HepG2 (cell line): ENCODE measurements around the gene ACP1. TPM values are rescaled to one million over a fixed set of nuclear protein-coding genes. Genes with fewer than 3 reads are reported as not detected.

Experiments used
- ATAC-seq: fragments of 200-7000 bp; cut with Tn5 transposase; 3 replicates; pipeline ENCODE4 v1.9.1; 2020; ENCODE audit warnings: mild to moderate bottlenecking, moderate library complexity
- BruUV-seq: library from RNA; stranded (reverse); fragments of 400-500 nt; replicated peaks from 2 replicates; lab custom pipeline; 2021; lab: Mats Ljungman, UMichigan
- CTCF ChIA-PET: fragments of 300-600 bp; formaldehyde crosslinking; extraction: SDS; loops from one replicate; lab custom pipeline; 2021; ENCODE audit warnings: low total read pairs, inconsistent platforms, low intra/inter-chr PET ratio; lab: Yijun Ruan, JAX
- POLR2A ChIA-PET: fragments of 350-600 bp; sonication (Branson Sonifier 250); formaldehyde crosslinking; loops from one replicate; lab custom pipeline; 2020; ENCODE audit warnings: antibody characterized with exemption, inconsistent platforms; lab: Yijun Ruan, JAX
- DNase-seq: peaks from one replicate; pipeline ENCODE4 v3.0.0-alpha.2; 2015; ENCODE audit warnings: low spot score
- FAIRE-seq: peaks from 3 replicates; lab custom pipeline; 2011; peaks lifted over from hg19 to GRCh38; lab: Jason Lieb, UNC
- H2AFZ ChIP-seq: one replicate; pipeline ENCODE4 v1.6.1; 2011; ENCODE audit warnings: low read length, inconsistent platforms
- H3K27ac ChIP-seq: fragments of 300-600 bp; 3 replicates; pipeline ENCODE4 v1.8.0; 2011; ENCODE audit warnings: mixed run types, mild to moderate bottlenecking, mixed read lengths, low read length, inconsistent platforms; ENCODE audit not compliant: insufficient read depth; ENCODE audit errors: extremely low read length
- H3K27me3 ChIP-seq, 2 experiments: fragments of 200-600 bp in 1 of 2; 2 replicates in 1 of 2; 3 replicates in 1 of 2; pipeline versions ENCODE4 v1.6.0 to v1.8.0; 2011; ENCODE audit warnings: low read length in 2 of 2, mild to moderate bottlenecking in 2 of 2, moderate library complexity in 2 of 2, inconsistent platforms in 1 of 2; ENCODE audit not compliant: insufficient read depth in 2 of 2, control insufficient read depth in 1 of 2
- H3K36me3 ChIP-seq, 2 experiments: fragments of 200-600 bp in 1 of 2; replicated peaks in 1 of 2; 2 replicates in 1 of 2; 3 replicates in 1 of 2; pipeline versions ENCODE4 v1.5.1 to v1.8.0; 2011; ENCODE audit warnings: low read length in 2 of 2, inconsistent platforms in 1 of 2; ENCODE audit not compliant: insufficient read depth in 2 of 2, control insufficient read depth in 1 of 2
- H3K4me1 ChIP-seq: 2 replicates; pipeline ENCODE4 v1.5.1; 2012; ENCODE audit warnings: low read length, inconsistent platforms; ENCODE audit not compliant: insufficient read depth
- H3K4me2 ChIP-seq: 2 replicates; pipeline ENCODE4 v1.6.0; 2011; ENCODE audit warnings: low read depth, low read length, inconsistent platforms
- H3K4me3 ChIP-seq, 3 experiments: fragments of 200-600 bp in 1 of 3; sonication (generic), shearing (Covaris generic) in 1 of 3; replicated peaks in 1 of 3; 2 replicates each; pipeline ENCODE4 v1.5.1; 2011 to 2016; ENCODE audit warnings: low read length in 3 of 3, inconsistent platforms in 2 of 3, low read depth in 2 of 3, mild to moderate bottlenecking in 2 of 3, control low read depth in 1 of 3, mixed read lengths in 1 of 3; ENCODE audit not compliant: insufficient read depth in 1 of 3
- H3K79me2 ChIP-seq: one replicate; pipeline ENCODE4 v1.6.1; 2011; ENCODE audit warnings: low read length, inconsistent platforms; ENCODE audit not compliant: insufficient read depth
- H3K9ac ChIP-seq: 2 replicates; pipeline ENCODE4 v1.6.0; 2011; ENCODE audit warnings: mild to moderate bottlenecking, low read depth, low read length, inconsistent platforms; ENCODE audit not compliant: insufficient read depth
- H3K9me3 ChIP-seq: 2 replicates; pipeline ENCODE4 v1.5.1; 2012; ENCODE audit warnings: mild to moderate bottlenecking, low read length
- H4K20me1 ChIP-seq: 2 replicates; pipeline ENCODE4 v1.6.0; 2011; ENCODE audit warnings: inconsistent platforms, mild to moderate bottlenecking, low read length, moderate library complexity; ENCODE audit not compliant: insufficient read depth
- AGO1 ChIP-seq: fragments of 200-400 bp; formaldehyde crosslinking; IDR thresholded peaks from 2 replicates; pipeline ENCODE4 v1.6.1; 2017; ENCODE audit warnings: mild to moderate bottlenecking, low read depth, low read length, moderate library complexity; ENCODE audit not compliant: poor library complexity, severe bottlenecking
- CTCF ChIP-seq: sonication (generic); formaldehyde crosslinking; IDR thresholded peaks from 2 replicates; pipeline ENCODE4 v1.5.0; 2020; ENCODE audit warnings: mild to moderate bottlenecking, missing genetic modification reagents, moderate library complexity
- EHMT2 ChIP-seq: fragments of 200-600 bp; sonication (generic); IDR thresholded peaks from 2 replicates; pipeline ENCODE4 v1.7.0; 2017; ENCODE audit warnings: antibody characterized with exemption, low read depth, low read length, borderline replicate concordance
- MAFF ChIP-seq: IDR thresholded peaks from 2 replicates; pipeline ENCODE4 v1.6.1; 2011; ENCODE audit warnings: low read depth, low read length, improper control_type of control experiment
- MAFK ChIP-seq, 2 experiments: IDR thresholded peaks in 1 of 2; conservative IDR thresholded peaks in 1 of 2; 2 replicates each; pipeline ENCODE4 v1.6.1; 2011; ENCODE audit warnings: improper control_type of control experiment in 2 of 2, low read length in 2 of 2
- MTF1 ChIP-seq: sonication (generic); formaldehyde crosslinking; IDR thresholded peaks from 2 replicates; pipeline ENCODE4 v1.5.0; 2020; ENCODE audit warnings: missing genetic modification reagents
- NR2F6 ChIP-seq, 2 experiments: IDR thresholded peaks; 2 replicates each; pipeline ENCODE4 v1.6.1; 2016; ENCODE audit warnings: antibody characterized with exemption in 1 of 2, mild to moderate bottlenecking in 1 of 2
- SRSF4 ChIP-seq: fragments of 200-400 bp; formaldehyde crosslinking; IDR thresholded peaks from one replicate; pipeline ENCODE4 v1.6.1; 2018; ENCODE audit warnings: mild to moderate bottlenecking, low read depth, low read length, moderate library complexity; ENCODE audit not compliant: poor library complexity, severe bottlenecking
- TEAD3 ChIP-seq: optimal IDR thresholded peaks from 2 replicates; pipeline ENCODE3; 2016; ENCODE audit warnings: borderline replicate concordance
- ZBTB46 ChIP-seq: sonication (generic); formaldehyde crosslinking; IDR thresholded peaks from 2 replicates; pipeline ENCODE4 v1.4.0; 2020; ENCODE audit warnings: mild to moderate bottlenecking, missing genetic modification reagents, borderline replicate concordance
- ZFAT ChIP-seq: sonication (generic); formaldehyde crosslinking; conservative IDR thresholded peaks from 2 replicates; pipeline ENCODE4 v1.8.1; 2023; ENCODE audit warnings: missing genetic modification reagents, inconsistent platforms
- ZFP37 ChIP-seq: sonication (generic); formaldehyde crosslinking; IDR thresholded peaks from 2 replicates; pipeline ENCODE4 v1.4.0; 2020; ENCODE audit warnings: missing genetic modification reagents, borderline replicate concordance
- ZKSCAN5 ChIP-seq: sonication (generic); formaldehyde crosslinking; IDR thresholded peaks from 2 replicates; pipeline ENCODE4 v1.5.1; 2020; ENCODE audit warnings: mild to moderate bottlenecking, missing genetic modification reagents
- ZNF251 ChIP-seq: sonication (generic); formaldehyde crosslinking; IDR thresholded peaks from 2 replicates; pipeline ENCODE4 v1.9.0; 2021; ENCODE audit warnings: mild to moderate bottlenecking, missing genetic modification reagents
- ZNF609 ChIP-seq: sonication (generic); formaldehyde crosslinking; IDR thresholded peaks from 2 replicates; pipeline ENCODE4 v1.4.0; 2020; ENCODE audit warnings: mild to moderate bottlenecking, missing genetic modification reagents, borderline replicate concordance
- WGBS: methylation state at CpG from one replicate; pipeline ENCODE4 v1.1.6; 2017; ENCODE audit warnings: low lambda C conversion rate; 5-methylcytosine and 5-hydroxymethylcytosine counted together
- in situ Hi-C: cut with HindIII; loops from 2 replicates; pipeline ENCODE4 v1.10.0; 2017; ENCODE audit warnings: low pct_unique_long_range_greater_than_20kb; ENCODE audit not compliant: extremely low pct_ligation_motif_present
- intact Hi-C: fragments of 100-400 bp; cut with micrococcal nuclease; formaldehyde crosslinking; loops from one replicate; pipeline ENCODE4 v1.10.0; 2022; ENCODE audit not compliant: unreplicated experiment
- polyA plus RNA-seq, 8 experiments: library from polyadenylated mRNA; depleted of rRNA in 3 of 8; stranded (reverse) in 7 of 8; unstranded in 1 of 8; fragments of >200 nt; fragmentation: Illumina TruSeq in 4 of 8; extraction: Trizol in 4 of 8; gene quantifications; 2 replicates each; pipeline versions ENCODE4 v1.2.1 to v1.2.3, GENCODE V29; 2011 to 2016; ENCODE audit warnings: low read depth in 4 of 8, missing spikeins in 1 of 8, mixed read lengths in 1 of 8; ENCODE audit not compliant: insufficient read depth in 1 of 8
- total RNA-seq, 5 experiments: library from RNA; depleted of rRNA; stranded (reverse); fragments of >200 nt; fragmentation: Illumina TruSeq; extraction: Trizol; gene quantifications; 2 replicates each; pipeline ENCODE4 v1.2.3, GENCODE V29; 2016; ENCODE audit warnings: low read depth in 1 of 5

ACP1 gene
- total and polyA plus RNA-seq, 2 of the 13 experiments (the other 11 are each of a cell fraction or from before 2014, with no cell fraction given), result 246 to 348 TPM

GRCh38 chr2:248724-249123, 16.0 kb upstream of the ACP1 start:
- Histone ChIP-seq H2AFZ (no peak overlapping the region), H3K9me3 (no peaks in the 10 kb centered on the region), H3K36me3 (peaks cover 6 to 10% of the 10 kb centered on the region in 2 experiments; a peak in 4 of 5 replicates), H3K27ac (peak overlapping the region; percentile 71), H3K9ac (peak overlapping the region; percentile 30), H3K4me1 (peaks cover 54% of the 10 kb centered on the region), H3K79me2 (peaks cover 2% of the 10 kb centered on the region), H3K4me2 (peak overlapping the region; percentile 87), H4K20me1 (no peaks in the 10 kb centered on the region), H3K4me3 (peak overlapping the region; percentile 48 to 62 (median 52); a peak in 4 of 6 replicates), H3K27me3 (no peaks in the 10 kb centered on the region)
- FAIRE-seq, result no peak
- WGBS, result 75% methylated on average over 2 of the region's 2 CpGs
- intact Hi-C loops, result loop anchor here (1.0 kb wide), 1 partner anchor 12 kb away; no protein-coding TSS in a partner anchor
- ChIA-PET POLR2A (interaction anchor here (1.1 to 2.2 kb wide), 3 partner anchors 10 to 25 kb away, joined by 3 to 6 read pairs (median 4); no protein-coding TSS in a partner anchor), CTCF (interaction anchor here (1.0 to 1.5 kb wide), 2 partner anchors 12 to 41 kb away, joined by 3 to 4 read pairs; no protein-coding TSS in a partner anchor)
- no peak for DNase-seq
- no peak for ATAC-seq
- no TSS peak for BruUV-seq
- in situ Hi-C loops, result loop anchor here (5.0 kb wide), 1 partner anchor 39 kb away; the partner anchor contains the start of gene ALKAL2
- TF ChIP-seq ZKSCAN5 (CRISPR knock-in tag) (no peak), EHMT2 (0 out of 2 replicates have a peak, but pooled peaks have one; percentile 6), ZFP37 (CRISPR knock-in tag) (no peak), SRSF4 (no peak), TEAD3 (CRISPR knock-in tag) (peak; percentile 39), ZNF609 (CRISPR knock-in tag) (no peak), ZBTB46 (CRISPR knock-in tag) (no peak), ZFAT (peak; percentile 97), MAFK (conservative IDR thresholded peaks at IDR 0.05 in 1 of 2, IDR thresholded peaks at IDR 0.05 in 1 of 2; ENCODE audit: low read length in 2 of 2) (peak; percentile 62 to 65), CTCF (CRISPR knock-in tag) (no peak), MTF1 (CRISPR knock-in tag) (no peak), MAFF (0 out of 2 replicates have a peak, but pooled peaks have one; percentile 43), AGO1 (no peak), ZNF251 (CRISPR knock-in tag) (no peak), NR2F6 (IDR thresholded peaks at IDR 0.05) (no peak), NR2F6 (CRISPR knock-in tag; IDR thresholded peaks at IDR 0.05) (no peak)
